HG03571 (cell line): Measurements from ENCODE around the gene EIF3J.
"Not testable (repeated sequence)": the region's sequence is repeated elsewhere in the genome, so short reads cannot be mapped to it uniquely, and the experiment has no call there.

Experiments used
- ATAC-seq: cut with Tn5 transposase; IDR thresholded peaks from one replicate; pipeline ENCODE4 v1.9.1; 2021; ENCODE audit not compliant: unreplicated experiment

Gene EIF3J

DNA sequence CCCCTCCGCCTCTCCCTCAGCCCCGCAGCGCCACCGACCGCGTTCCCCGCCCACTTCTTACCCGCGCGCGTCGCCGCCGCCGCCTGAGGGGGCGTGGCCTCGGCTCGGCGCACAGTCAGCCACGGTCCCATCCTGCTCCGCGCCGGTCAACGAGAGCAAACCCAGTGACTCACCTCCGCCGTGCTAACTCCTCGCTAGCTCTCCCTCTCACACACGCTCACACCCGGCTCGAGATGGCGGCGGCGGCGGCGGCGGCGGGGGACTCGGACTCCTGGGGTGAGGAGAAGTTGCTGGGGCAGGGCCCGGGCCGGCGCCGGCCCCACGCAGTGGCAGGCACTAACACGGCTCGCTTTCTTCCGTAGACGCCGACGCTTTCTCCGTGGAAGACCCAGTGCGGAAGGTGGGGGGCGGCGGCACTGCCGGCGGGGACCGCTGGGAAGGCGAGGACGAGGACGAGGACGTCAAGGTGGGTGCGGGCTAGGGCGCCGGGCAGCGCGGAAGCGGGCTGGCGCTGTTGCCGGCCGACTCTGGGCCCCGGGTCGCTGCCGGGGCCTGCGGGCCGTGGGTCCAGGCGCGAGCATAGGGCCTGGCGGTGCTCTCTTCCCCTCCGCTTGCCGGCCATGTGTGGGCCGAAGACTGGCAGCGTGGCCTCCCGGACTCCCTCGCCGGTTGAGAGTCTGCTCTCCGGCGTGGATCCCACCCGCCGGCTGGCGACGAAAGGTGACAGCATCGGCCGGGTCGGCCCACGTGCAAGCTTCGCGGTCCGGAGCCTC is at the start of gene EIF3J:
Gene EIF3J (plus strand): TSS at position 186 of the 773 bp plus-strand sequence. CDS start 48 bp downstream, at position 234.
- peak; percentile 84 for ATAC-seq

- ATAC-seq, result no peak
Observed at GRCh38 chr15:44489464-44489863, 47.5 kb upstream of the EIF3J start.

DNA sequence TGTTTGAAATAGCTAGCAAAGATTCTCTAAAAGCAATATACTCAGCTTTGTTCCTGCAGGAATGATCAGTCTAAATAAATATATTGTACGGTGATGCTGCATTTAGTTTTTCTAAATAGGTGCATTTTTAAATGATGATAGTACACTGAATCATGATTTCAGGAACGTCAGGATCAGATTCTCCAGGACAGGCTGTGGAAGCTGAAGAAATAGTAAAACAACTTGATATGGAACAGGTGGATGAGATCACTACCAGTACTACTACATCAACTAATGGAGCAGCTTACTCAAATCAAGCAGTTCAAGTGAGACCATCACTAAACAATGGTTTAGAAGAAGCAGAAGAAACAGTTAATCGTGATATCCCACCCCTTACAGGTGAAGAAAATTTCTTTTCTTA is 46.3 kb upstream of the EIF3J start:
- ATAC-seq, result no peak

DNA sequence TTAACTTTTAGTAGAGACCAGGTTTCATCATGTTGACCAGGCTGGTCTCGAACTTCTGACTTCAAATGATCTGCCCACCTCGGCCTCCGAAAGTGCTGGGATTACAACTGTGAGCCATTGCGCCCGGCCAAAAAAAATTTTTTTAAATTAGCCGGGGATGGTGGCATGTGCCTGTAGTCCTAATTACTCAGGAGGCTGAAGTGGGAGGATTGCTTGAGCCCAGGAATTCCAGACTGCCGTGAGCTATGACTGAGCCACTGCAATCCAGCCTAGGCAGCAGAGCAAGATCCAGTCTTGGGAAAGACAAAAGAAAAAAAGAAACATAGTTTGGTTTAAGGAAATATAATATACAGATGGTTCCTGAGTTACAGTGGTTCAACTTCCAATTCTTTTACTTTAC is 44.9 kb upstream of the EIF3J start:
- ATAC-seq, result no peak

DNA sequence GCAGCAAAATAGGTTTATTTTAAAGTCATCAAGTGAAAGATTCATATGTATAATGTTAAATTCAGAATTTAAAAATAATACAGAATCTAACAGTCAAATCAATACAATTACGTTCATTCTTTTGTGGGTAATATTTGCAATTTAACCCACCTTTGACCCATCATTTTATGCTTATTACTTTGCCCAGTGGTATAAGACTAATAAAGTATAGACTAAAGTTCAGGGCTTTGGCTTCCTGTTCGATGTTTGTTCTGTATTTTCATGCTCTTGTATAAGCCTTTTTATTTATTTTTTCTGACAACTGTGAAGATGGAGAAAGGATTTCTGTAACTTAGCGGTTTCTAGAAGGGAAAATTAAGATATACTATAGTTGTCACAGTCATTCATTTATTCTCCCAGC is 44.3 kb upstream of the EIF3J start:
- ATAC-seq, result no peak

DNA sequence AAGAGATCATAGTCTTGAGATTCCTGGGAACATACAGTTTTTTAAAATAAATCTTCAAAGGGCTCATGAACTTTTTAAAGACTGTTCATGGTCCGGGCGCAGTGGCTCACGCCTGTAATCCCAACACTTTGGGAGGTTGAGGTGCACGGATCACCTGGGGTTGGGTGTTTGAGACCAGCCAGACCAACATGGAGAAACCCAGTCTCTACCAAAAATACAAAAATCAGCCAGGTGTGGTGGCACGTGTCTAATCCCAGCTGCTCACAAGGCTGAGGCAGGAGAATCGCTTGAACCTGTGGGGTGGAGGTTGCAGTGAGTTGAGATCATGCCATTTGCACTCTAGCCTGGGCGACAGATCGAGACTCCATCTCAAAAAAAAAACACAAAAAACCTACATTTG is 41.4 kb upstream of the EIF3J start:
- no peak for ATAC-seq

- no peak for ATAC-seq
Observed at GRCh38 chr15:44500555-44500954, 36.4 kb upstream of the EIF3J start.

GRCh38 chr15:44501768-44502366 is 35.1 kb upstream of the EIF3J start:
- ATAC-seq, result no peak

DNA sequence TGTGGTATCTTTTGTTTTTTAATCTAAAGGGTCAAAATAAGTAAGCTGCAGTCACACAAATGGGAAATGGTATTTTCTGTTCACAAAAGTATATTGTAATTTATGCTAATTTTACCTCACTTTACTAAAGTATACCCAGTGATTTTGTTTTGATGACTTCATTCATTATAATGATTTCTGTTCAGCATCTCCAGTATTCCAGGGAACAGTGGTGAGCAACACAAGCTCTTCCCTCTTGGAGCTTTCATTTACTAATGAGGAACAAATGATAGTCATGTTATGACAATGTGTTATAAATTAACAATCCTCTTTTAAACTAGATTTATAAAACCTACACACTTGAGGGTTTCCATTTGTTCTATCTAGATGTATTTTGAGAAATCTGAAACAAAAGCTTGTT is 20.5 kb upstream of the EIF3J start:
- ATAC-seq, result no peak

DNA sequence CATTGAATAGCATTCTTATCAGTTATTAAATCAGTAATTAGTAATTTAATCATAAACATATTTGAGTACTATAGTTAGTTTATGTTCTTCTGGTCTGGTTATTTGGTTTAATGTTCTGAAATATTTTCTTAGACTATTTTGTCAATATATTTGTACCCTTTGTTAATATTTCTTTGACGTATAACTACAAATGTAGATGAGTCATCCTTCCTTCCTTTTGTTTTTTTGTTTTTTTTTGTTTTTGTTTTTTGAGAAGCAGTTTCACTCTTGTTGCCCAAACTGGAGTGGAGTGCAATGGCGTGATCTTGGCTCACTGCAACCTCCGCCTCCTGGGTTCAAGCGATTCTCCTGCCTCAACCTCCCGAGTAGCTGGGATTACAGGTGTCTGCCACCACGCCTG is 17.4 kb upstream of the EIF3J start:
- ATAC-seq, result no peak

DNA sequence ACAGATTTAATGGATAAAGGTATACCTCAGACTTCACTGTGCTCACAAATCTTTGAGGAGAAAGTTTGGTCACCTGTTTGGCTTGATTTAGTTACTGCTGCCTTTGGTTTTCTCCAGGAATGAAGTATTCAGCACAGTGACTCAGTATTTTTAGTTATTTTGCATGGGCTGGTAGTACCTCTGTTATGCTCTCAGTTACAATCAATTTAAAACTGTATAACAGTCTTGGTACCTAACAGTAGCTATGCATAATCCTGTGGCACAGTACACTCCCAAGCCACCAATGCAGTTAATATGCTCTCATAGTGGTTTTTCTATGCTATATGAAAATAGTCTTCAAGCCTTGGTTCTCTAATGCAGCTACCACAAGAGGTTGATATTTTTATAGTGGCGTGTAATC is 11.9 kb upstream of the EIF3J start:
- no peak for ATAC-seq

GRCh38 chr15:44527241-44527640 is 9.7 kb upstream of the EIF3J start:
- ATAC-seq, result no peak

GRCh38 chr15:44529864-44530604 is 6.9 kb upstream of the EIF3J start:
- no peak for ATAC-seq

- no peak for ATAC-seq
Observed at GRCh38 chr15:44530653-44531052, 6.3 kb upstream of the EIF3J start.

DNA sequence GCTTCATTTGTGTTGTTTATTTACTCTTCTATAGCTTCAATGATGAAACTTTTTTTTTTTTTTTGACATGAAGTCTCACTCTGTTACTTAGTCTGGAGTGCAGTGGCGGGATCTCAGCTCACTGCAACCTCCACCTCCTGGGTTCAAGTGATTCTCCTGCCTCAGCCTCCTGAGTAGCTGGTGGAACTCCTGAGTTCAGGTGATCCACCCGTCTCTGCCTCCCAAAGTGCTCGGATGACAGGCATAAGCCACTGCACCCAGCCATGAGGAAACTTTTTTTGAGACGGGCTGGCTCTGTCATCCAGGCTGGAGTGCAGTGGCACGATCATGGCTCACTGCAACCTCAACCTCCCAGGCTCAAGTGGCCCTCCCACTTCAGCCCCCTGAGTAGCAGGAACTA is 4.7 kb upstream of the EIF3J start:
- not testable (repeated sequence) for ATAC-seq

DNA sequence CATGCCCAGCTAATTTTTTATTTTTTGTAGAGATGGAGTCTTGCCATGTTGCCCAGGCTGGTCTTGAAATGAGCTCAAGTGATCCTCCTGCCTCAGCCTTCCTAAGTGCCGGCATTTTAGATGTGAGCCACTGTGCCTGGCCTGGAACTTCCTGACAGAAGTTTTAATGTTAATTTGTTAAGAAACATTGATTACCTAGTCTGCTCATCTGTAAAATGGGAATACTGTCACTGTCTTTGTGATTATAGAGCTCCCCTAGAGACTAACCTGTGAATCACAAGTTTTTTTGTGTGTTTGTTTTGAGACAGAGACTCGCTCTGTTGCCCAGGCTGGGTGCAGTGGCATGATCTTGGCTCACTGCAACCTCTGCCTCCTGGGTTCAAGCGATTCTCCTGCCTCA is 4.3 kb upstream of the EIF3J start:
- ATAC-seq, result no peak

- ATAC-seq, result no peak
Observed at GRCh38 chr15:44535092-44535491, 1.9 kb upstream of the EIF3J start.

DNA sequence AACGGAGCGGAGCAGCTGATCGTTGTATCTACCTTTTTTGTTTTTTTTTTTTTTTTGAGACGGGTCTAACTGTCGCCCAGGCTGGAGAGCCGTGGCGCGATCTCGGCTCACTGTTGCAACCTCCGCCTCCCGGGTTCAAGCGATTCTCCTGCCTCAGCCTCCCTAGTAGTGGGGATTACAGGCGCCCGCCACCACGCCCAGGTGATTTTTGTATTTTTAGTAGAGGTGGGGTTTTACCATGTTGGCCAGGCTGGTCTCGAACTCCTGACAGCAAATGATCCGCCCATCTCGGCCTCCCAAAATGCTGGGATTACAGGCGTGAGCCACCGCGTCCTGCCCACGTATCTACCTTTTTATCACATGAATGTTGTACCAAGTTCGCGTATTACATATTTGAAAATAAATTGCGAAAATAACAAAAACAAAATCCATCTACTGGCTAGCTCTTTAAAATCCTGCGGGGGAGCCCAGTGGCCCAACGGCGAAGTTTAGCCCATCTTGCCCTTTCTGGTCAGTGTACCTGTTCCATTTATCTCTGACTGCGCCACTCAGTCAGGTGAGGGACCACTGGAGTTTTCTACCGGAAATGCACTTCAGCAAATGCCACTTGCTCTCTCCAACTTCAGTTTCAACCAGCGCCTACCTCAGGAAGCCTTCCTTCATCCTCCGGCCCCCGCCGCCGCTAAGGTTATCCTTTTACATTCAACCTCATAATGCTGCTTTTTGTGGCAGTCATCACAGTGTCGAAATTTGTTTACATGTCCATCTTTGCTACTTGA is 1.2 kb upstream of the EIF3J start:
- ATAC-seq, result no peak

DNA sequence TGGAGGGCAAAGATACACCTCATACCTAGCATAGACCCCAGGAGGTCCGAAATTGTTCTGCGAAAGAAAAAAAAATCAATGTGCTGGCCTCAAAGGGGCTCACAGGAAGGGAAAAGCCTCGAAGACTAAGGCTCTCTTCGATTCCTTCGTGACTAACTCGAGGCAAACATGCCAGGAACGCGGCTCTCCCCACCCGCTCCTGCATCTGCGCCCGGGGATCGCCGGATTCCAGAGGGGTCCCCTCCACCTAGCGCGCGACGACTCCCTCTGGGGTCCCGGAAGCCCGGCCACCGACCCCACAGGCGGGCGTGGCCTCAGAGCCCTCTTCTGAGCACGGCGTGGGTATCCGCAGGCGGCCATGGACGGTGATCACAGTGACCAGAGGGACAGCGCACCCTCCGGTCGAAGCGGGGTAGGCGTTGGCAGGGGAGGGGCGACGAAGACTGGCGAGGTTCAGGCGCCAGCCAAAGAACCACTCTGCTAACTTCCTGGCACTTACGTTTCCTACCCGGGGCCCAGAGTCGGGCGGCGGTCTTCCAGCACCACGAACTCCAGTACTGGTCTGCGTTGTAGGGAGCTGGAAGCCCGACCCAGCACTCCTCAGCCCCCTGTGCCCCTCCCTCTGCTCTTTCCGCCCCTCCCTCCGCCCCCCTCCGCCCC is 515 bp upstream of the EIF3J start:
- peak; percentile 46 for ATAC-seq

DNA sequence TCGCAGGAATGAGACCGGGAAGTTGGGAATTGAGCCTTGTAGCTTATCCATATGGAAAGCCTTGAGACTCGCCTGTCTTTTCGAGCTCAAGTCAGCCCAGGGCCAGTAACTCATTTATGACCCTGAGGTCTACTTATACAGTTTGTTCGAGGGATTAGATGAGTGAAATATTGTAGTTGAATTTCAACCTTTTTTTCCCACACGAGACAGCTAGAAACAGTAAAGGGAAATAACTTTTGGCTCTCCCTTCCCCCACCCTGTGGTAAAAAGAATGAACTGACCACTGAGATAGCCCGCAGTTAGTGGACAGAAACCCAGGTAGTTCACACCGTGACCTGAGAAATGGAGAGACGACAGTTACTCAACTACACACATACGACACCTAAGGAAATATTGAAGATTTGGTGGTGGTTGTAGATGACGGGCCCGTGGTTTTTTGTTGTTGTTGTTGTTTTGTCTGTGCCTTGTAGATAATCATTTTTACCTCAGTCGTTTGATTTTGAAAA is 841 bp downstream of the EIF3J start:
- ATAC-seq, result no peak
